ENCODE results near the gene GNPTAB.

DNA sequence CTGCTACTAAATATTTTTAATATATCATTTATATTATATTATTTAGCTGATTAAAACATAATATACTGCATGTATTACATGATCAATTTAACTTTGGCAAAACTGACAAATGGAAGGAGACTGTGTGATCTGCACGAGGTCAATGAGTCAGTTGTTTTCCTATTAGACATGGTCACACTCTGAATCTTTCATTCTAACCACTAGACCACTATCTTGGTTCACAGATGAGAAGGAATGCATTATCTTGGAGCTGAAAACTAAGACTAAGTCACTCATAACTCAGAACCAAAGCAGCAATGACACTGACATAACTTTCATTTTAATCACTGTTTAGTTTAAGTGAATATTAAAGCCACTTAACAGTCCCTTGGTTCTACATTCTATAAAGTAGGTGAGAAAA lies 37.4 kb downstream of the GNPTAB start:
- TF ChIP-seq, protein P1, sequence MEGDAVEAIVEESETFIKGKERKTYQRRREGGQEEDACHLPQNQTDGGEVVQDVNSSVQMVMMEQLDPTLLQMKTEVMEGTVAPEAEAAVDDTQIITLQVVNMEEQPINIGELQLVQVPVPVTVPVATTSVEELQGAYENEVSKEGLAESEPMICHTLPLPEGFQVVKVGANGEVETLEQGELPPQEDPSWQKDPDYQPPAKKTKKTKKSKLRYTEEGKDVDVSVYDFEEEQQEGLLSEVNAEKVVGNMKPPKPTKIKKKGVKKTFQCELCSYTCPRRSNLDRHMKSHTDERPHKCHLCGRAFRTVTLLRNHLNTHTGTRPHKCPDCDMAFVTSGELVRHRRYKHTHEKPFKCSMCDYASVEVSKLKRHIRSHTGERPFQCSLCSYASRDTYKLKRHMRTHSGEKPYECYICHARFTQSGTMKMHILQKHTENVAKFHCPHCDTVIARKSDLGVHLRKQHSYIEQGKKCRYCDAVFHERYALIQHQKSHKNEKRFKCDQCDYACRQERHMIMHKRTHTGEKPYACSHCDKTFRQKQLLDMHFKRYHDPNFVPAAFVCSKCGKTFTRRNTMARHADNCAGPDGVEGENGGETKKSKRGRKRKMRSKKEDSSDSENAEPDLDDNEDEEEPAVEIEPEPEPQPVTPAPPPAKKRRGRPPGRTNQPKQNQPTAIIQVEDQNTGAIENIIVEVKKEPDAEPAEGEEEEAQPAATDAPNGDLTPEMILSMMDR (IDR thresholded peaks at IDR 0.05; ENCODE audit: insufficient read depth, low read depth, low read length): no peak
- no peak for TF ChIP-seq EZH2 (IDR thresholded peaks at IDR 0.05; ENCODE audit: insufficient read depth, low read length)

Data from astrocyte (in vitro differentiated cells and primary cell).